ENCODE results near the gene APBA2. TPM values are rescaled to one million over a fixed set of nuclear protein-coding genes. Genes with fewer than 3 reads are reported as not detected.

Gene APBA2
- total RNA-seq, 1 donor from 2014 or later, result 0.38 TPM

GRCh38 chr15:29107971-29108645 lies 222.3 kb downstream of the APBA2 start:
- H3K4me3 ChIP-seq, result no peak overlapping the region
- no peaks in the 10 kb centered on the region for H3K36me3 ChIP-seq
- intact Hi-C loops (cut with micrococcal nuclease), result no loop called here
- no peaks in the 10 kb centered on the region for H3K9me3 ChIP-seq (replicated peaks)
- no peak overlapping the region for H3K27ac ChIP-seq (replicated peaks)
- H3K27me3 ChIP-seq (ENCODE audit: low read depth), result peaks cover 61% of the 10 kb centered on the region
- no peak for DNase-seq
- TF ChIP-seq CTCF (IDR thresholded peaks at IDR 0.05; ENCODE audit: borderline replicate concordance), result no peak
- H3K4me1 ChIP-seq, result peaks cover 9% of the 10 kb centered on the region

GRCh38 chr15:29109762-29110161 lies 224.0 kb downstream of the APBA2 start:
- Histone ChIP-seq H3K27ac (replicated peaks) (no peak overlapping the region), H3K4me1 (peaks cover under 1% of the 10 kb centered on the region), H3K36me3 (no peaks in the 10 kb centered on the region), H3K4me3 (no peak overlapping the region), H3K27me3 (ENCODE audit: low read depth) (peaks cover 64% of the 10 kb centered on the region), H3K9me3 (replicated peaks) (no peaks in the 10 kb centered on the region)
- intact Hi-C loops (cut with micrococcal nuclease), result no loop called here
- DNase-seq, result no peak
- no peak for TF ChIP-seq CTCF (IDR thresholded peaks at IDR 0.05; ENCODE audit: borderline replicate concordance)

GRCh38 chr15:29110176-29110575 lies 224.4 kb downstream of the APBA2 start:
- no peaks in the 10 kb centered on the region for H3K9me3 ChIP-seq (replicated peaks)
- no peak overlapping the region for H3K4me3 ChIP-seq
- TF ChIP-seq CTCF (IDR thresholded peaks at IDR 0.05; ENCODE audit: borderline replicate concordance), result no peak
- H3K27ac ChIP-seq (replicated peaks), result no peak overlapping the region
- H3K27me3 ChIP-seq (ENCODE audit: low read depth), result peaks cover 68% of the 10 kb centered on the region
- no peak for DNase-seq
- intact Hi-C loops (cut with micrococcal nuclease), result no loop called here
- H3K4me1 ChIP-seq, result peaks cover 4% of the 10 kb centered on the region
- no peaks in the 10 kb centered on the region for H3K36me3 ChIP-seq

- H3K4me1 ChIP-seq, result peaks cover 10% of the 10 kb centered on the region
- H3K9me3 ChIP-seq (replicated peaks), result no peaks in the 10 kb centered on the region
- H3K4me3 ChIP-seq, result no peak overlapping the region
- no peak overlapping the region for H3K27ac ChIP-seq (replicated peaks)
- H3K36me3 ChIP-seq, result no peaks in the 10 kb centered on the region
- no peak for TF ChIP-seq CTCF (IDR thresholded peaks at IDR 0.05; ENCODE audit: borderline replicate concordance)
- intact Hi-C loops (cut with micrococcal nuclease), result no loop called here
- DNase-seq, result no peak
- peaks cover 74% of the 10 kb centered on the region for H3K27me3 ChIP-seq (ENCODE audit: low read depth)
These were observed 225.0 kb downstream of the APBA2 start for GRCh38 chr15:29110733-29111132.

GRCh38 chr15:29111705-29112281 lies 226.0 kb downstream of the APBA2 start:
- no peak for TF ChIP-seq CTCF (IDR thresholded peaks at IDR 0.05; ENCODE audit: borderline replicate concordance)
- Histone ChIP-seq H3K9me3 (replicated peaks) (no peaks in the 10 kb centered on the region), H3K27me3 (ENCODE audit: low read depth) (peaks cover 77% of the 10 kb centered on the region), H3K27ac (replicated peaks) (no peak overlapping the region), H3K4me3 (no peak overlapping the region), H3K36me3 (no peaks in the 10 kb centered on the region), H3K4me1 (peaks cover 10% of the 10 kb centered on the region)
- no peak for DNase-seq
- intact Hi-C loops (cut with micrococcal nuclease), result no loop called here

Measured in left ventricle myocardium inferior (tissue), 1 donor.